GM19372 (cell line): Measurements from ENCODE around the gene KSR1.

ENCODE experiments used
- ATAC-seq: cut with Tn5 transposase; IDR thresholded peaks from one replicate; pipeline ENCODE4 v1.9.1; 2021; ENCODE audit warnings: mild to moderate bottlenecking, low read depth, moderate library complexity; ENCODE audit not compliant: unreplicated experiment

KSR1 gene

GRCh38 chr17:27471321-27472269, 15.3 kb downstream of the KSR1 start:
- ATAC-seq, result peak; percentile 66

- ATAC-seq, result no peak
These were observed 17.0 kb downstream of the KSR1 start for GRCh38 chr17:27473190-27473747.

- ATAC-seq, result no peak
These were observed 17.7 kb downstream of the KSR1 start for GRCh38 chr17:27473748-27474609.

- no peak for ATAC-seq
These were observed 18.9 kb downstream of the KSR1 start for GRCh38 chr17:27475070-27475673.

GRCh38 chr17:27475981-27476895, 20.0 kb downstream of the KSR1 start:
- no peak for ATAC-seq

GRCh38 chr17:27477050-27477888, 21.0 kb downstream of the KSR1 start:
- no peak for ATAC-seq

GRCh38 chr17:27477971-27478684, 21.9 kb downstream of the KSR1 start:
- ATAC-seq, result no peak

GRCh38 chr17:27478901-27479538, 22.8 kb downstream of the KSR1 start:
- no peak for ATAC-seq

- ATAC-seq, result no peak
These were observed 23.6 kb downstream of the KSR1 start for GRCh38 chr17:27479838-27480237.

GRCh38 chr17:27480699-27481098, 24.5 kb downstream of the KSR1 start:
- ATAC-seq, result no peak

- ATAC-seq, result peak; percentile 63
These were observed 25.1 kb downstream of the KSR1 start for GRCh38 chr17:27481327-27481726.

- no peak for ATAC-seq
These were observed 28.9 kb downstream of the KSR1 start for GRCh38 chr17:27485125-27485524.

- ATAC-seq, result no peak
These were observed 29.7 kb downstream of the KSR1 start for GRCh38 chr17:27485716-27486495.

- no peak for ATAC-seq
These were observed 30.5 kb downstream of the KSR1 start for GRCh38 chr17:27486741-27487140.

GRCh38 chr17:27488231-27488630, 32.0 kb downstream of the KSR1 start:
- no peak for ATAC-seq

- ATAC-seq, result no peak
These were observed 32.9 kb downstream of the KSR1 start for GRCh38 chr17:27489045-27489715.
